ENCODE measurements around the gene SESN3. TPM values are rescaled to one million over a fixed set of nuclear protein-coding genes. Genes with fewer than 3 reads are reported as not detected.

SESN3 gene
- total RNA-seq, 1 experiment from 2014 or later, result 0.55 TPM

DNA sequence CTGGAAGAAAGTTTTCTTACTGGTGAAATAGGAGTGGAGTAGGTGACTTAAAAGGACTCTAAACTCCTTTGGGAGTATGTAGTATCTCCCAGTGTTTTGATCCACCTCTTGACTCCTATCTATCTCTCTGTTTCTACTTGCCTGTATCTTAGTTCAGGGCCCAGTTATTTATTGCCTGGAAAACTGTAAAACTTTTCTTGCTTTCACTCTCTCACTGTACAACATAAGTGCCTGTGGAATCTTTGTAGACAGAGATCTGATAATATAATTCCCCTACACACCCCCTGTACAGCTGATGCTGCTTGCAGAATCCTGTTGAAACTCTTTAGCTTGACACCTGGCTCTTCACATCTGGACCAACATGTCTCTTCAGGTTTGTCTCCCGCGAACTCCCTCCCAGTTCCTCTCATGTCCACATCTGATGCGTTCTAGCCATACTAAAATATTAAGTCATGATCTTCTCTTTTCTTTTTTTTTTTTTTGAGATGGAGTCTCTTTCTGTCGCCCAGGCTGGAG lies 26.5 kb upstream of the SESN3 start:
- H3K4me2 ChIP-seq (ENCODE audit: low read length), result no peak overlapping the region
- H3K9ac ChIP-seq (ENCODE audit: low read length), result no peak overlapping the region
- no peaks in the 10 kb centered on the region for H3K9me3 ChIP-seq (ENCODE audit: low read length)
- ATAC-seq, result no peak
- H3F3A ChIP-seq (ENCODE audit: low read length, unreplicated experiment), result no peaks in the 10 kb centered on the region
- H3K36me3 ChIP-seq (ENCODE audit: low read depth, low read length), result no peaks in the 10 kb centered on the region
- no peak overlapping the region for H2AFZ ChIP-seq (ENCODE audit: low read length)
- ChIA-PET POLR2A (ENCODE audit: unreplicated experiment) (no interaction called here), CTCF (no interaction called here)
- no peak overlapping the region for H3K4me3 ChIP-seq (ENCODE audit: low read length)
- no peak for DNase-seq
- no peaks in the 10 kb centered on the region for H4K20me1 ChIP-seq (ENCODE audit: low read length)
- peaks cover 42% of the 10 kb centered on the region for H3K27me3 ChIP-seq (ENCODE audit: low read length)
- intact Hi-C loops (cut with micrococcal nuclease), result no loop called here
- no peaks in the 10 kb centered on the region for H3K79me2 ChIP-seq (ENCODE audit: low read length)
- H3K27ac ChIP-seq (ENCODE audit: low read length), result no peak overlapping the region
- no peak for TF ChIP-seq EZH2 (IDR thresholded peaks at IDR 0.05; ENCODE audit: low read length, unreplicated experiment)
- TF ChIP-seq EZH2phosphoT487 (IDR thresholded peaks at IDR 0.05; ENCODE audit: borderline replicate concordance, low read length), result no peak
- no peak for TF ChIP-seq CTCF (conservative IDR thresholded peaks at IDR 0.05; ENCODE audit: low read depth, low read length)
- no peaks in the 10 kb centered on the region for H3K9me2 ChIP-seq (replicated peaks; ENCODE audit: low read length)
- BruUV-seq (replicated peaks), result no TSS peak
- no peaks in the 10 kb centered on the region for H3K4me1 ChIP-seq (ENCODE audit: insufficient read depth, low read length)

- TF ChIP-seq CTCF (conservative IDR thresholded peaks at IDR 0.05; ENCODE audit: low read depth, low read length) (no peak), EZH2 (IDR thresholded peaks at IDR 0.05; ENCODE audit: low read length, unreplicated experiment) (no peak), EZH2phosphoT487 (IDR thresholded peaks at IDR 0.05; ENCODE audit: borderline replicate concordance, low read length) (no peak)
- Histone ChIP-seq H3K9me3 (ENCODE audit: low read length) (no peaks in the 10 kb centered on the region), H4K20me1 (ENCODE audit: low read length) (no peaks in the 10 kb centered on the region), H3K4me1 (ENCODE audit: insufficient read depth, low read length) (no peaks in the 10 kb centered on the region), H3K4me3 (ENCODE audit: low read length) (no peak overlapping the region), H3K9me2 (replicated peaks; ENCODE audit: low read length) (no peaks in the 10 kb centered on the region), H3K27ac (ENCODE audit: low read length) (no peak overlapping the region), H3K27me3 (ENCODE audit: low read length) (peaks cover 47% of the 10 kb centered on the region), H3K36me3 (ENCODE audit: low read depth, low read length) (no peaks in the 10 kb centered on the region), H2AFZ (ENCODE audit: low read length) (no peak overlapping the region), H3K9ac (ENCODE audit: low read length) (no peak overlapping the region), H3F3A (ENCODE audit: low read length, unreplicated experiment) (no peaks in the 10 kb centered on the region), H3K79me2 (ENCODE audit: low read length) (no peaks in the 10 kb centered on the region), H3K4me2 (ENCODE audit: low read length) (no peak overlapping the region)
- no TSS peak for BruUV-seq (replicated peaks)
- ATAC-seq (no peak), DNase-seq (no peak)
- POLR2A ChIA-PET (ENCODE audit: unreplicated experiment), result no interaction called here
- CTCF ChIA-PET, result no interaction called here
- intact Hi-C loops (cut with micrococcal nuclease), result no loop called here
Measured at GRCh38 chr11:95256321-95256779, 25.3 kb upstream of the SESN3 start.

- intact Hi-C loops (cut with micrococcal nuclease), result no loop called here
- TF ChIP-seq EZH2phosphoT487 (IDR thresholded peaks at IDR 0.05; ENCODE audit: borderline replicate concordance, low read length) (0 out of 2 replicates have a peak, but pooled peaks have one; percentile 20), CTCF (conservative IDR thresholded peaks at IDR 0.05; ENCODE audit: low read depth, low read length) (no peak), EZH2 (IDR thresholded peaks at IDR 0.05; ENCODE audit: low read length, unreplicated experiment) (no peak)
- ATAC-seq, result no peak
Measured at GRCh38 chr11:95255251-95256145, 24.5 kb upstream of the SESN3 start.

More at GRCh38 chr11:95255251-95256145, 24.5 kb upstream of the SESN3 start:
- no peak overlapping the region for H3K4me2 ChIP-seq (ENCODE audit: low read length)
- no peak overlapping the region for H3K9ac ChIP-seq (ENCODE audit: low read length)
- no peak overlapping the region for H3K27ac ChIP-seq (ENCODE audit: low read length)
- no TSS peak for BruUV-seq (replicated peaks)
- H3K36me3 ChIP-seq (ENCODE audit: low read depth, low read length), result no peaks in the 10 kb centered on the region
- H3K79me2 ChIP-seq (ENCODE audit: low read length), result no peaks in the 10 kb centered on the region
- ChIA-PET POLR2A (ENCODE audit: unreplicated experiment) (no interaction called here), CTCF (no interaction called here)
- H3F3A ChIP-seq (ENCODE audit: low read length, unreplicated experiment), result no peaks in the 10 kb centered on the region
- H3K4me3 ChIP-seq (ENCODE audit: low read length), result no peak overlapping the region
- H3K4me1 ChIP-seq (ENCODE audit: insufficient read depth, low read length), result no peaks in the 10 kb centered on the region
- H3K27me3 ChIP-seq (ENCODE audit: low read length), result peaks cover 53% of the 10 kb centered on the region
- H4K20me1 ChIP-seq (ENCODE audit: low read length), result no peaks in the 10 kb centered on the region
- no peaks in the 10 kb centered on the region for H3K9me2 ChIP-seq (replicated peaks; ENCODE audit: low read length)
- H2AFZ ChIP-seq (ENCODE audit: low read length), result no peak overlapping the region
- no peak for DNase-seq
- H3K9me3 ChIP-seq (ENCODE audit: low read length), result no peaks in the 10 kb centered on the region

Data from PC-3 (cell line).